OCI-LY7 (cell line): Measurements from ENCODE around the gene GAN. TPM values are rescaled to one million over a fixed set of nuclear protein-coding genes. Genes with fewer than 3 reads are reported as not detected.

Experiments used
- BruUV-seq: library from RNA; stranded (reverse); fragments of 400-500 nt; replicated peaks from 2 replicates; lab custom pipeline; 2021; lab: Mats Ljungman, UMichigan
- CTCF ChIA-PET: fragments of 300-600 bp; sonication (Branson Sonifier 250); formaldehyde crosslinking; loops from one replicate; lab custom pipeline; 2022; ENCODE audit warnings: antibody characterized with exemption; ENCODE audit not compliant: unreplicated experiment; lab: Charles Lee
- POLR2A ChIA-PET: fragments of 300-600 bp; sonication (Branson Sonifier 250); formaldehyde crosslinking; loops from one replicate; lab custom pipeline; 2022; ENCODE audit warnings: antibody characterized with exemption; lab: Charles Lee
- DNase-seq: peaks from one replicate; pipeline ENCODE4 v3.0.0-alpha.2; 2015; ENCODE audit warnings: low spot score
- H2AFZ ChIP-seq: fragments of 200-600 bp; sonication (generic), shearing (Covaris generic); 2 replicates; pipeline ENCODE4 v1.6.1; 2014; ENCODE audit warnings: mild to moderate bottlenecking, antibody characterized with exemption, low read length, moderate library complexity
- H3K27ac ChIP-seq: fragments of 200-600 bp; sonication (generic); 2 replicates; pipeline ENCODE4 v1.5.1; 2014; ENCODE audit warnings: mixed run types, low read depth, mild to moderate bottlenecking, moderate library complexity, low read length, inconsistent platforms; ENCODE audit not compliant: poor library complexity, severe bottlenecking
- H3K36me3 ChIP-seq: fragments of 200-600 bp; sonication (generic); 2 replicates; pipeline ENCODE4 v1.6.1; 2014; ENCODE audit warnings: mild to moderate bottlenecking, antibody characterized with exemption, low read length, moderate library complexity, mixed read lengths; ENCODE audit not compliant: insufficient read depth
- H3K4me1 ChIP-seq: fragments of 200-600 bp; sonication (generic); 2 replicates; pipeline ENCODE4 v1.5.1; 2014; ENCODE audit warnings: mild to moderate bottlenecking, low read length; ENCODE audit not compliant: insufficient read depth, poor library complexity, severe bottlenecking
- H3K4me2 ChIP-seq: fragments of 200-600 bp; sonication (generic); 2 replicates; pipeline ENCODE4 v1.6.1; 2014; ENCODE audit warnings: mild to moderate bottlenecking, low read length
- H3K4me3 ChIP-seq: fragments of 200-600 bp; sonication (generic); 2 replicates; pipeline ENCODE4 v1.5.1; 2014; ENCODE audit warnings: mild to moderate bottlenecking, low read depth, low read length; ENCODE audit not compliant: poor library complexity, severe bottlenecking
- H3K79me2 ChIP-seq: fragments of 200-600 bp; sonication (generic); 2 replicates; pipeline ENCODE4 v1.6.1; 2016; ENCODE audit warnings: low read depth, mild to moderate bottlenecking, low read length, moderate library complexity, mixed read lengths; ENCODE audit not compliant: insufficient read depth
- H3K9me2 ChIP-seq: fragments of 200-600 bp; sonication (generic); 2 replicates; pipeline ENCODE4 v1.6.1; 2016; ENCODE audit warnings: mild to moderate bottlenecking, low read length, mixed read lengths; ENCODE audit not compliant: insufficient read depth
- H3K9me3 ChIP-seq: fragments of 200-600 bp; sonication (generic); 2 replicates; pipeline ENCODE4 v1.6.1; 2014; ENCODE audit warnings: mild to moderate bottlenecking, mixed run types, low read length, mixed read lengths
- H4K20me1 ChIP-seq: fragments of 200-600 bp; sonication (generic); 2 replicates; pipeline ENCODE4 v1.6.1; 2014; ENCODE audit warnings: mild to moderate bottlenecking, antibody characterized with exemption, low read length, moderate library complexity, mixed read lengths; ENCODE audit not compliant: insufficient read depth
- CTCF ChIP-seq: fragments of 200-600 bp; sonication (generic); conservative IDR thresholded peaks from 2 replicates; pipeline ENCODE4 v1.5.1; 2014; ENCODE audit warnings: mild to moderate bottlenecking, antibody characterized with exemption, low read length, moderate library complexity, mixed read lengths
- EZH2phosphoT487 ChIP-seq: fragments of 200-600 bp; sonication (generic); IDR thresholded peaks from 2 replicates; pipeline ENCODE4 v1.6.1; 2018; ENCODE audit warnings: low read depth, borderline replicate concordance, mild to moderate bottlenecking, mixed run types, antibody characterized with exemption, low read length, moderate library complexity, mixed read lengths
- intact Hi-C: fragments of 100-400 bp; cut with micrococcal nuclease; formaldehyde crosslinking; loops from one replicate; pipeline ENCODE4 v1.10.0; 2022; ENCODE audit not compliant: unreplicated experiment
- total RNA-seq, 2 experiments: library from RNA; depleted of rRNA in 1 of 2; stranded (reverse); fragments of >200 nt in 1 of 2; shearing (Covaris generic) in 1 of 2; gene quantifications; 2 replicates each; pipeline ENCODE4 v1.2.3, GENCODE V29; 2014 to 2022

GAN gene
- total RNA-seq, 2 experiments from 2014 or later: 5.1 to 14.2 TPM

DNA sequence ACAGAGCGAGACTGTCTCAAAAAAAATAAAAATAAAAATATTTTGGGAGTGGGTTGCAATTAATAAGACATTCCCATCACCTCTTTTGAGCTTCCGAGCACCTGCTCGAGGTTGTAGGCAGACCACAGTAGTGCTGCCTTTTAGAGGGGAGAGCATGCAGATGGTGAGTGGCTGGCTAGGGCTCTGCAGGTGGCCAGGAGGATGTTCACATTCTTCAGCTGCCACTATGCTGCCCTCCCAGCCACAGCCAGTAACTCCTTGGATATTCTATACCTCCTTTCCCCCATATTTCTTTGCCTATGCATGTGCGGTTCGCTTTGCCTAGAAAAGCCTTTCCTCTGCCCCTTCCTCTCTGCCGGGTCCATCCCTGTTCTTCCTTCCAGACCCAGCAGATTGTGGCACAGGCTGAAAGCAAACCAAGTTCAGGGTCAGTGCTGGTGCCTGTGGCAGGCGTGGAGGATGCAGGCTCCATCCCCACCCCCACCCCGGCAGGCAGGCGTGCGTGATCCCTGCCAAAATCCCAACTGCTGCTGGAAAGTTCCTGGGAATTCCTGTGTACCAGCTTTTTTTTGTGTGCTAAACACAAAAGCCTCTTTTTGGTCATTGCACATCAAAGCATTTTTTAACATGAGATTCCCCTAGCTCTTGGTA is 96.0 kb downstream of the GAN start:
- intact Hi-C loops: loop anchor here (5.0 kb wide), 1 partner anchor 67 kb away; no protein-coding TSS in a partner anchor
- Histone ChIP-seq H3K4me2 (peak overlapping the region; percentile 44; the same call in 1 of the 2 replicates), H3K36me3 (no peaks in the 10 kb centered on the region), H4K20me1 (no peaks in the 10 kb centered on the region), H2AFZ (no peak overlapping the region), H3K4me3 (no peak overlapping the region), H3K9me2 (no peaks in the 10 kb centered on the region), H3K27ac (no peak overlapping the region), H3K79me2 (no peaks in the 10 kb centered on the region), H3K9me3 (no peaks in the 10 kb centered on the region), H3K4me1 (peaks cover 48% of the 10 kb centered on the region)
- BruUV-seq: no TSS peak
- DNase-seq: peak; percentile 62
- TF ChIP-seq CTCF (no peak), EZH2phosphoT487 (no peak)
- ChIA-PET POLR2A (interaction anchor here (0.5 to 1.2 kb wide), 6 partner anchors 19 to 346 kb away, joined by 3 to 5 read pairs (median 4); no protein-coding TSS in a partner anchor), CTCF (interaction anchor here (0.5 to 0.6 kb wide), 2 partner anchors 143 to 285 kb away, joined by 3 read pairs; no protein-coding TSS in a partner anchor)

DNA sequence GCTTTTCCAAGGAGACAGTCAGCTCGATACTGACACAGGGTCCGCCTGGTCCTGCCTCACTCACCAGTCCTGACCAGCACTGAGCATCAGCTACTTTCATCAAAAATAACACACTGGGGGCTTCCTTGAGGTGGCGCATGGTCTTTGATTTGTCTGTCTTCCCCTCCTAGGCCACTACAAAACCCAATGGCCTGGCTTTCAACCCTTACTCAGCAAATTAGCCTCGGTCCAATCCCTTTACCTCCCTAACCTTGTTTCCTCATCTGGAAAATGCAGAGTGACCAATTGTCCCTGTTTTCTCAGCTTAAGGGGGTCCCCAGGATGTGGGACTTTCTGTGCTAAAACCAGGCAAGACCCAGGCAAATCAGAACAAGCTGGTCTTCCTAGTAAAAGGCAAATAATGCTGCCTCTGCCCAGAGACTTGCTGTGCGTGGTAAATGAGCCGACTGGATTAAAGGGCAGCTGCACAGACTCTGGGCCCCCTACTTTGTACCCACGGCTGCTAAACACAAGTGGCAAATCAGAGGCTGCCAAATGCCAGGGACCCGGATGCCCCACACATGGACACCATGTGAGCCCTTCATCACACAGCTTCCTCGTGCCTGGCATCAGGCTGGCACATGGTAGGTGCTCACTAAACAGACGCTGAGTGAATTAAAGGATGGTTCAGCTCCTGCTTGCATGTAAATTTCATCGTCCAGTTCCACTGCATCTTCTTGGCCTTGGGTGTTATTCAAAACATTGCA is 98.7 kb downstream of the GAN start:
- no peaks in the 10 kb centered on the region for H3K9me3 ChIP-seq
- ChIA-PET CTCF (interaction anchor here (0.6 kb wide), 1 partner anchor 93 kb away, joined by 3 read pairs; no protein-coding TSS in a partner anchor), POLR2A (interaction anchor here (1.0 to 2.4 kb wide), 5 partner anchors 15 to 68 kb away, joined by 3 to 6 read pairs (median 4); no protein-coding TSS in a partner anchor)
- no peaks in the 10 kb centered on the region for H4K20me1 ChIP-seq
- H3K9me2 ChIP-seq: no peaks in the 10 kb centered on the region
- H3K4me2 ChIP-seq: no peak overlapping the region
- no peak for DNase-seq
- BruUV-seq: no TSS peak
- intact Hi-C loops: loop anchor here (2.0 to 5.0 kb wide), 2 partner anchors 19 to 64 kb away; no protein-coding TSS in a partner anchor
- H2AFZ ChIP-seq: no peak overlapping the region
- H3K27ac ChIP-seq: no peak overlapping the region
- no peak for TF ChIP-seq EZH2phosphoT487
- no peak for TF ChIP-seq CTCF
- peaks cover 48% of the 10 kb centered on the region for H3K4me1 ChIP-seq
- H3K79me2 ChIP-seq: no peaks in the 10 kb centered on the region
- H3K4me3 ChIP-seq: no peak overlapping the region
- no peaks in the 10 kb centered on the region for H3K36me3 ChIP-seq
